Measurements from ENCODE around the gene SYT7.

Gene SYT7

GRCh38 chr11:61609000-61609979, 28.4 kb upstream of the SYT7 start:
- DNase-seq (ENCODE audit: low read depth in 3 of 3), result no peak

GRCh38 chr11:61607920-61608599, 27.2 kb upstream of the SYT7 start:
- DNase-seq (ENCODE audit: low read depth in 3 of 3), result no peak

GRCh38 chr11:61607426-61607825, 26.6 kb upstream of the SYT7 start:
- DNase-seq (ENCODE audit: low read depth in 3 of 3), result no peak

GRCh38 chr11:61603667-61604066, 22.8 kb upstream of the SYT7 start:
- no peak for DNase-seq (ENCODE audit: low read depth in 3 of 3)

GRCh38 chr11:61602775-61603569, 22.1 kb upstream of the SYT7 start:
- no peak for DNase-seq (ENCODE audit: low read depth in 3 of 3)

GRCh38 chr11:61601512-61601911, 20.6 kb upstream of the SYT7 start:
- no peak for DNase-seq (ENCODE audit: low read depth in 3 of 3)

DNA sequence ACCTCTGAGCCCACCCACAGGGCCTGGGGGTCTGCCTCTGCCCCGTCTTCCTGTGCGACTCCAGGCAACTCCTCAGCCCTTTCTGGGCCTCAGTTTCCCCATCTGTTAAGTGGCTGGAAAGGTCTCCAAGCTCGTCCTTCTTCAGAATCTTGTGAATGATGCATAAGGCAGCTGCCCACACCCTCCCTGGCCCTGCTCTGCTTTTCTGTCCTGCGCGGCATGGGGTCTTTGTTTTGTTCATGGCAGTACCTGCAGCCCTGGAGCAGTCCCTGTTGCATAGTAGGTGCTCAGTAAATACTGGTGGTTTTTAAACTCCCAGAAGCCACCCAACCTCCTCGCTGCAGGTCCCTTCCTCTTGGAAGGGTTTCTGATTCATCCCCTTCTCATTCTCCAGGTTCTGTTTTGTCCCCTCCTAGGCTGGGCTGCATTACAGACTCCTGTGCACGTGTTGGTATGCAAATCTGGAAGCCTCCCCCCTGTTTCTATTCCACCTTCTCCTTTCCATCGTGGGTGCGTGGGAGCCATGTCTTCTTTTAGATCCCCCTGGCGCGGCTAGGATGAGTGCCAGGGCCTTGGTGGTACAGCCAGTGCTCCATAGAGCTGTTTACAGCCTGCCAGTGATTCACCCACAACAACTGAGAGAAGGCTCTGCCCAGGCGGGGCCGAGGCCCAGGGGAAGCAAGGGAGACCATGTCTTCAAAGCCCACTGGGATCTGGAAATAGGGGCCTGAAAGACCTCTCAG, 19.3 kb upstream of the SYT7 start:
- no peak for DNase-seq (ENCODE audit: low read depth in 3 of 3)

GRCh38 chr11:61598886-61599868, 18.3 kb upstream of the SYT7 start:
- no peak for DNase-seq (ENCODE audit: low read depth in 3 of 3)

GRCh38 chr11:61598374-61598773, 17.5 kb upstream of the SYT7 start:
- no peak for DNase-seq (ENCODE audit: low read depth in 3 of 3)

DNA sequence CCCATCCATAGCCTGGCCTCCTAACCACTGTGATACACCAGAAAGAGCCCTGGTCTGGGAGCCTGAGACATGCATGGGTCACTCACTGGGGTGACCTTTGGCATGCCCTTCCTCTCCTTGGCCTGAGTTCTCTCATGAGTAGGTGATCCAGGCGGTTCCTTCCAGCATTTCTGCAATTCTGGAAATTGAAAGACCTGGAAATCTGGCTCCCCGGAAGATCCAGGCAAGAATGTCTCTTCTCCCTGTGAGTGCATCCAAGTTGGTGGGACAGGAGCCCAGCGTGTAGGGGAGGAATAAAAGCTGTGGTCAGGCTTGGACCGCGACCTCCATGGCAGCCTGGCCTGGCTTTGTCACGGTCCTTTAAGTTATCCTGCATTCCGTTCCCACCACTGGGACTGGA, 16.1 kb upstream of the SYT7 start:
- no peak for DNase-seq (ENCODE audit: low read depth in 3 of 3)

DNA sequence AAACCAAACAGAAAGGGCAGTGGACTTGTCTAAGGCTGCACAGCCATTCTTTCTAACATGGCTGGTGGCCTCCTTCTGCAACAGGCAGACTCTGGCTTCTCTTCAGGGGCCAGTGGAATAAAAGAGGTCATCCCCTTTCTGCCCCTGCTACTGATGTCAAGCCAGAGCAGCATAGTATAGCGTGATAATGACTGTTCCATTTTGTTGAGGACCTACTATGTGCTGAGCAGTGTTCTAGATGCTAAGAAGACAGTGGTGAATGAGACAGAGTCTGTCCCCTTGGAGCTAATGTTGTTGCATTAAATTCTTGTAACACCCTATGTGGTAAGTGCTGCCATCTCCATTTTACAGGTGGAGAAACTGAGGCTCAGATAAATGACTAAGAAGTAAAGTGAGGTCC, 15.7 kb upstream of the SYT7 start:
- no peak for DNase-seq (ENCODE audit: low read depth in 3 of 3)

- DNase-seq (ENCODE audit: low read depth in 3 of 3), result no peak
Measured at GRCh38 chr11:61594907-61595257, 14.0 kb upstream of the SYT7 start.

GRCh38 chr11:61593151-61593550, 12.3 kb upstream of the SYT7 start:
- DNase-seq (ENCODE audit: low read depth in 3 of 3), result no peak

DNA sequence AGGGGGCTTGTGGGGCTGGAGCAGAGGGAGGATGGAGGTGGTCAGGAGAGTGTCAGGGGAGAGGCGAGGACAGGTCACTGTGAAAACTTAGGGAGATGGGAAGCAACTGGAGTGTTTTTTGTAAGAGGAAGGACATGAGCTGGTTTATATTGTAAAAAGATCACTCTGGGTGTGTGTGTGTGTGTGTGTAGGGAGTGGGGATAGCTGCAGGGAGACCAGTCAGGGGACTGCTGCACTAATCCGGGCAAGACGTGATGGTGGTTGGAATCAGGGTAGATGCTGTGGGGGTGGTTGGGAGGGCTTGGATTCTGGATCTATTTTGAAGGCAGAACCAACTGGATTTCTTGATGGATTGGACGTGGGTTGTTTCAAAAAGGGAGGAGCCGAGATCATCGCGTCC, 11.3 kb upstream of the SYT7 start:
- no peak for DNase-seq (ENCODE audit: low read depth in 3 of 3)

GRCh38 chr11:61589961-61590360, 9.1 kb upstream of the SYT7 start:
- no peak for DNase-seq (ENCODE audit: low read depth in 3 of 3)

DNA sequence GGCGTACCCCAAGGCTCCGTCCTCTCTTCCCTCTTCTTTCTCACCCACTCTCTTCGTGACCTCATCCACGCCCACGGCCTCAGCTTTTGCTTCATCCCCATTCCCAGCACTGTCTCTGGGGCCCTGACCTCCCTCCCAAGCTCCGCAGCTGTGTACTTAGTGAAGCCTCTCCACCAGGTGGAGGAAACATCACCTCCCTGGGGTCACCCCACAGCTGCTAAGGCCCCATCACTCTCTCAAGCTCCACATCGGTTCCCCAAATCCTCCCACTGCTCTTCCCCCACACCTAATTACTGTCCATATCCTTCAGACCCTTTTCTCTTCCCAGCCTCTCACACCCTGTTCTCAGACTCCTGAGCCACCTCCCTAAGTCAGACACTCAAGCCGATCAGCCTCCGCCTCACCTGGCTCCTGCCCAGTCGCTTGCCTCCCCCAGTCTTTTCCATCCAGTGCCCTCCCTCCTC, 7.9 kb upstream of the SYT7 start:
- DNase-seq (ENCODE audit: low read depth in 3 of 3), result no peak

- peak; percentile 34 to 47 (median 44) for DNase-seq (ENCODE audit: low read depth in 3 of 3)
Measured at GRCh38 chr11:61587951-61588727, 7.3 kb upstream of the SYT7 start.

DNA sequence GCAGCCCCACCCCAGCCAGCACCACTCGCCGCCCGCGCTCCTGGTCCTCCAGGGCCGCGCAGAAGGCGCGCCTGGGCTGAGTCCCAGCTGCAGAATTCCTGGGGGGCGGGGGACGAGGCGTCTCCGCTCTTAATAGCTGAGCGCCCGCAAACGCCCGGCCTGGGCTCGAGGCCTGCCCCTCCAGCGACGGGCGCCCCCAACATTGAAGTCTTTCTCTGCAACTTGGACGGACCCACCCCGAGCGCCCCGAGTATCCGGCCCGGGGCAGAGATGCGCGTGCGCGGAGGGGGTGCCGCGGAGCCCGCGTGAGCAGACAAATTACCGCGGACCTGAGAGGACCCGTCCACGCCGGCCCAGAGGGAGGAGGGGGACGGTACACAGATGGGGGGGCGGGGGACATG, 6.7 kb upstream of the SYT7 start:
- no peak for DNase-seq (ENCODE audit: low read depth in 3 of 3)

- no peak for DNase-seq (ENCODE audit: low read depth in 3 of 3)
Measured at GRCh38 chr11:61586792-61587430, 6.0 kb upstream of the SYT7 start.
